SK-N-SH treated with all-trans-retinoic acid at 6 μM for 48 hours (cell line): Measurements from ENCODE around the gene FAM83C.

Experiments used
- ATAC-seq: fragments of 200-7000 bp; cut with Tn5 transposase; 3 replicates; pipeline ENCODE4 v1.9.1; 2020; ENCODE audit warnings: mild to moderate bottlenecking, moderate library complexity
- ARNTL ChIP-seq: fragments of 450-650 bp; formaldehyde crosslinking; IDR thresholded peaks from 2 replicates; pipeline ENCODE4 v1.5.0; 2020; ENCODE audit warnings: low read depth, mild to moderate bottlenecking, moderate library complexity, borderline replicate concordance
- BACH2 ChIP-seq: fragments of 250-450 bp; sonication (Bioruptor Pico); IDR thresholded peaks from 2 replicates; pipeline ENCODE4 v1.9.0; 2021; ENCODE audit warnings: mild to moderate bottlenecking, borderline replicate concordance
- CSDC2 ChIP-seq: fragments of 250-450 bp; sonication (Bioruptor Pico); IDR thresholded peaks from 2 replicates; pipeline ENCODE4 v1.5.0; 2020; ENCODE audit warnings: mild to moderate bottlenecking, moderate library complexity
- ESRRG ChIP-seq: fragments of 250-450 bp; sonication (Bioruptor Pico); IDR thresholded peaks from 2 replicates; pipeline ENCODE4 v1.6.1; 2021; ENCODE audit warnings: mild to moderate bottlenecking
- GLIS3 ChIP-seq: fragments of 250-450 bp; sonication (Bioruptor Pico); IDR thresholded peaks from 2 replicates; pipeline ENCODE4 v1.5.0; 2020; ENCODE audit warnings: mild to moderate bottlenecking, moderate library complexity
- ISL1 ChIP-seq: fragments of 250-450 bp; sonication (Bioruptor Pico); IDR thresholded peaks from 2 replicates; pipeline ENCODE4 v2.1.2; 2022; ENCODE audit warnings: mild to moderate bottlenecking, moderate library complexity
- OSR1 ChIP-seq: fragments of 250-450 bp; sonication (Bioruptor Pico); IDR thresholded peaks from 2 replicates; pipeline ENCODE4 v1.8.0; 2022; ENCODE audit warnings: moderate library complexity, mild to moderate bottlenecking, inconsistent platforms
- PATZ1 ChIP-seq: fragments of 250-450 bp; sonication (Bioruptor Pico); IDR thresholded peaks from 2 replicates; pipeline ENCODE4 v1.8.0; 2020; ENCODE audit warnings: mild to moderate bottlenecking, moderate library complexity, borderline replicate concordance
- POU6F1 ChIP-seq: fragments of 250-450 bp; sonication (Bioruptor Pico); IDR thresholded peaks from 2 replicates; pipeline ENCODE4 v1.8.0; 2021; ENCODE audit warnings: low read depth, mild to moderate bottlenecking, moderate library complexity, borderline replicate concordance
- PPARA ChIP-seq: fragments of 250-450 bp; sonication (Bioruptor Pico); IDR thresholded peaks from 2 replicates; pipeline ENCODE4 v1.5.0; 2020; ENCODE audit warnings: mild to moderate bottlenecking, borderline replicate concordance
- RARB ChIP-seq: fragments of 250-450 bp; sonication (Bioruptor Pico); IDR thresholded peaks from 2 replicates; pipeline ENCODE4 v1.8.0; 2021; ENCODE audit warnings: mild to moderate bottlenecking, moderate library complexity
- SNAI2 ChIP-seq: fragments of 250-450 bp; sonication (Bioruptor Pico); IDR thresholded peaks from 2 replicates; pipeline ENCODE4 v1.5.0; 2020; ENCODE audit warnings: mild to moderate bottlenecking, moderate library complexity
- TCF4 ChIP-seq: fragments of 250-450 bp; sonication (Bioruptor Pico); IDR thresholded peaks from 2 replicates; pipeline ENCODE4 v1.8.0; 2021; ENCODE audit warnings: mild to moderate bottlenecking, moderate library complexity, borderline replicate concordance
- TSHZ2 ChIP-seq: fragments of 250-450 bp; sonication (Bioruptor Pico); IDR thresholded peaks from 2 replicates; pipeline ENCODE4 v1.5.0; 2020; ENCODE audit warnings: mild to moderate bottlenecking, moderate library complexity
- ZFP3 ChIP-seq: fragments of 250-450 bp; sonication (Bioruptor Pico); IDR thresholded peaks from 2 replicates; pipeline ENCODE4 v1.5.0; 2020; ENCODE audit warnings: mild to moderate bottlenecking, moderate library complexity
- ZNF565 ChIP-seq: fragments of 450-650 bp; formaldehyde crosslinking; conservative IDR thresholded peaks from 2 replicates; pipeline ENCODE4 v1.5.0; 2020; ENCODE audit warnings: low read depth, mild to moderate bottlenecking, moderate library complexity
- ZNF70 ChIP-seq: fragments of 450-650 bp; formaldehyde crosslinking; IDR thresholded peaks from 2 replicates; pipeline ENCODE4 v1.5.0; 2020; ENCODE audit warnings: mild to moderate bottlenecking, moderate library complexity
- ZNF8 ChIP-seq: fragments of 450-650 bp; formaldehyde crosslinking; IDR thresholded peaks from 2 replicates; pipeline ENCODE4 v1.5.0; 2020; ENCODE audit warnings: mild to moderate bottlenecking, moderate library complexity
- TF ChIP-seq, protein P1 (sequence below): fragments of 250-450 bp; sonication (Bioruptor Pico); IDR thresholded peaks from 2 replicates; pipeline ENCODE4 v1.5.1; 2020; ENCODE audit warnings: low read depth, mild to moderate bottlenecking, moderate library complexity

Gene FAM83C

GRCh38 chr20:35300469-35301262 is 8.4 kb upstream of the FAM83C start (continued):
- TF ChIP-seq TSHZ2 (CRISPR knock-in tag), result no peak
- no peak for TF ChIP-seq PPARA (CRISPR knock-in tag)
- TF ChIP-seq TCF4, result no peak
- no peak for TF ChIP-seq ISL1 (CRISPR knock-in tag)

DNA sequence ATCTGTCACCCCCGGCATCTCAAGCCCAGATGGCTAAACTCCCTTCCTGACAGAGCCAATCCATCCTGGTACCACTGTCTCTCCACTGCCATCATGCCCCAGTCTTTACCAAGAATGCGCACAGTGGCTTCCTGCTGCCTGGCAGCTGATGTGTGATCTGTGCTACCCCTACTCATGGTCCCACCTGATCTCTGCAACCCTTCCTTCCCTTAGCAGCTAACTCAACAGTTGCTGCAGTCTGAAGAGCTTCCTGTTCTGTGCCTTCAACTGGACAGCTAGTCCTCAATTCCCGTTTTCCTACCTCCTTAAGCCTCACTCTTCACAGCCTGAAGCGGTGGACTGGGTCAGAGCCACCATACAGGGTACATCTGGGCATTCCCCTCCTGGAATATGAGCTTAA is 7.6 kb upstream of the FAM83C start:
- ATAC-seq, result no peak
- no peak for TF ChIP-seq PATZ1 (CRISPR knock-in tag)
- TF ChIP-seq RARB (CRISPR knock-in tag), result no peak
- TF ChIP-seq OSR1, result no peak
- no peak for TF ChIP-seq ARNTL (CRISPR knock-in tag)
- TF ChIP-seq ZNF70 (CRISPR knock-in tag), result no peak
- no peak for TF ChIP-seq ZNF565 (CRISPR knock-in tag)
- no peak for TF ChIP-seq ZNF8 (CRISPR knock-in tag)

- ATAC-seq, result no peak
- TF ChIP-seq ZFP3 (CRISPR knock-in tag), result no peak
- TF ChIP-seq GLIS3 (CRISPR knock-in tag), result no peak
- TF ChIP-seq TCF4, result no peak
- TF ChIP-seq POU6F1 (CRISPR knock-in tag), result no peak
- no peak for TF ChIP-seq TSHZ2 (CRISPR knock-in tag)
- TF ChIP-seq CSDC2, result no peak
- no peak for TF ChIP-seq SNAI2 (CRISPR knock-in tag)
- TF ChIP-seq PPARA (CRISPR knock-in tag), result no peak
- no peak for TF ChIP-seq ESRRG
- TF ChIP-seq RARB (CRISPR knock-in tag), result no peak
- no peak for TF ChIP-seq ZNF565 (CRISPR knock-in tag)
Measured at GRCh38 chr20:35298264-35298663, 6.0 kb upstream of the FAM83C start.

GRCh38 chr20:35297740-35298139 is 5.5 kb upstream of the FAM83C start:
- ATAC-seq, result no peak
- TF ChIP-seq BACH2 (CRISPR knock-in tag), result no peak
- TF ChIP-seq PATZ1 (CRISPR knock-in tag), result no peak
- no peak for TF ChIP-seq CSDC2
- TF ChIP-seq OSR1, result no peak
- no peak for TF ChIP-seq TSHZ2 (CRISPR knock-in tag)
- no peak for TF ChIP-seq ESRRG
- TF ChIP-seq GLIS3 (CRISPR knock-in tag), result no peak
- TF ChIP-seq, protein P1, sequence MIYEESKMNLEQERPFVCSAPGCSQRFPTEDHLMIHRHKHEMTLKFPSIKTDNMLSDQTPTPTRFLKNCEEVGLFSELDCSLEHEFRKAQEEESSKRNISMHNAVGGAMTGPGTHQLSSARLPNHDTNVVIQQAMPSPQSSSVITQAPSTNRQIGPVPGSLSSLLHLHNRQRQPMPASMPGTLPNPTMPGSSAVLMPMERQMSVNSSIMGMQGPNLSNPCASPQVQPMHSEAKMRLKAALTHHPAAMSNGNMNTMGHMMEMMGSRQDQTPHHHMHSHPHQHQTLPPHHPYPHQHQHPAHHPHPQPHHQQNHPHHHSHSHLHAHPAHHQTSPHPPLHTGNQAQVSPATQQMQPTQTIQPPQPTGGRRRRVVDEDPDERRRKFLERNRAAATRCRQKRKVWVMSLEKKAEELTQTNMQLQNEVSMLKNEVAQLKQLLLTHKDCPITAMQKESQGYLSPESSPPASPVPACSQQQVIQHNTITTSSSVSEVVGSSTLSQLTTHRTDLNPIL (CRISPR knock-in tag), result no peak
- no peak for TF ChIP-seq ZNF8 (CRISPR knock-in tag)
- TF ChIP-seq ISL1 (CRISPR knock-in tag), result no peak
- TF ChIP-seq ZNF70 (CRISPR knock-in tag), result no peak
